K562 (cell line): ENCODE data around the gene STX18. TPM values are rescaled to one million over a fixed set of nuclear protein-coding genes. Genes with fewer than 3 reads are reported as not detected.
A peak's percentile ranks its signal among the peaks of the same experiment; 100 is the strongest.

Experiments
- ARID4B ChIP-seq: sonication (generic); formaldehyde crosslinking; IDR thresholded peaks from 2 replicates; pipeline ENCODE4 v1.8.0; 2022; ENCODE audit warnings: mild to moderate bottlenecking, missing genetic modification reagents
- BCOR ChIP-seq: fragments of 450-650 bp; IDR thresholded peaks from 2 replicates; pipeline ENCODE4 v1.6.1; 2016
- CTCF ChIP-seq, 3 experiments: IDR thresholded peaks in 2 of 3; conservative IDR thresholded peaks in 1 of 3; 2 replicates each; pipeline ENCODE4 v1.5.1; 2011 to 2012; ENCODE audit warnings: low read length in 3 of 3, mild to moderate bottlenecking in 3 of 3, control low read depth in 2 of 3, improper control_type of control experiment in 1 of 3, inconsistent platforms in 1 of 3, low read depth in 1 of 3, mixed read lengths in 1 of 3, moderate library complexity in 1 of 3; ENCODE audit not compliant: insufficient read depth in 2 of 3
- ELK3 ChIP-seq: fragments of 450-650 bp; formaldehyde crosslinking; IDR thresholded peaks from 2 replicates; pipeline ENCODE4 v1.4.0; 2020; ENCODE audit warnings: mild to moderate bottlenecking
- JUNB ChIP-seq: fragments of 450-650 bp; formaldehyde crosslinking; conservative IDR thresholded peaks from 2 replicates; pipeline ENCODE4 v1.4.0; 2020; ENCODE audit warnings: mild to moderate bottlenecking
- MEF2A ChIP-seq: IDR thresholded peaks from 2 replicates; pipeline ENCODE4 v1.6.1; 2011; ENCODE audit warnings: low read depth, mild to moderate bottlenecking, low read length, moderate library complexity; ENCODE audit not compliant: control insufficient read depth
- RAD21 ChIP-seq, 2 experiments: fragments of 250-450 bp in 1 of 2; fragments of 450-650 bp in 1 of 2; sonication (Bioruptor Pico) in 1 of 2; formaldehyde crosslinking in 1 of 2; IDR thresholded peaks in 1 of 2; conservative IDR thresholded peaks in 1 of 2; 2 replicates each; pipeline versions ENCODE4 v1.4.0 to v1.8.0; 2020 to 2022; ENCODE audit warnings: mild to moderate bottlenecking in 2 of 2, moderate library complexity in 1 of 2
- RREB1 ChIP-seq: fragments of 250-450 bp; sonication (Bioruptor Pico); IDR thresholded peaks from 2 replicates; pipeline ENCODE4 v1.4.0; 2020
- SMARCA4 ChIP-seq: fragments of 450-650 bp; IDR thresholded peaks from 2 replicates; pipeline ENCODE4 v1.6.1; 2016
- ZBTB7A ChIP-seq: IDR thresholded peaks from 2 replicates; pipeline ENCODE4 v1.6.1; 2011; ENCODE audit warnings: low read depth, mild to moderate bottlenecking, low read length, moderate library complexity, borderline replicate concordance; ENCODE audit not compliant: control insufficient read depth
- ZNF232 ChIP-seq: sonication (generic); formaldehyde crosslinking; IDR thresholded peaks from 2 replicates; pipeline ENCODE4 v1.8.0; 2022; ENCODE audit warnings: mild to moderate bottlenecking, missing genetic modification reagents
- ZNF589 ChIP-seq: fragments of 200-800 bp; sonication (Bioruptor generic); IDR thresholded peaks from 2 replicates; pipeline ENCODE4 v1.6.1; 2016; ENCODE audit warnings: low read depth, missing genetic modification characterization, missing compliant biosample characterization
- polyA plus RNA-seq, 8 experiments: library from polyadenylated mRNA; depleted of rRNA in 4 of 8; stranded (reverse) in 5 of 8; unstranded in 3 of 8; fragments of >200 nt; fragmentation: Nextera tagmentation in 2 of 8; fragmentation: Illumina TruSeq in 1 of 8; extraction: Ambion mirVana in 2 of 8; extraction: Trizol in 1 of 8; gene quantifications; 2 replicates each; pipeline versions ENCODE4 v1.2.1 to v1.2.3, GENCODE V29; 2011 to 2014; ENCODE audit warnings: inconsistent platforms in 1 of 8, missing spikeins in 1 of 8
- total RNA-seq, 7 experiments: library from RNA; depleted of rRNA in 6 of 7; stranded (reverse); fragments of >200 nt in 6 of 7; fragmentation: Illumina TruSeq in 2 of 7; extraction: Trizol in 2 of 7; gene quantifications; 2 replicates each; pipeline versions ENCODE4 v1.2.1 to v1.2.3, GENCODE V29; 2011 to 2021; ENCODE audit warnings: low replicate concordance in 1 of 7

STX18 gene
- total and polyA plus RNA-seq, 9 of the 15 experiments (the other 6 are each of a cell fraction or from before 2014, with no cell fraction given), result 6.2 to 41.7 (median 22.7) TPM

- TF ChIP-seq MEF2A, result no peak
- no peak for TF ChIP-seq ZNF589 (CRISPR knock-in tag)
- TF ChIP-seq RREB1 (CRISPR knock-in tag), result no peak
- TF ChIP-seq ZNF232 (CRISPR knock-in tag), result no peak
- peak; percentile 84 for TF ChIP-seq BCOR
- no peak for TF ChIP-seq SMARCA4
- no peak for TF ChIP-seq ARID4B
- TF ChIP-seq ELK3, result no peak
- peak; percentile 66; the same call in 1 of the 2 replicates for TF ChIP-seq ZBTB7A
- TF ChIP-seq RAD21 (CRISPR knock-in tag; conservative IDR thresholded peaks at IDR 0.05 in 1 of 2, IDR thresholded peaks at IDR 0.05 in 1 of 2), result peak; percentile 41 to 48; a peak in 2 of 4 replicates
- TF ChIP-seq JUNB (CRISPR knock-in tag), result no peak
- TF ChIP-seq CTCF (IDR thresholded peaks at IDR 0.05 in 2 of 3, conservative IDR thresholded peaks at IDR 0.05 in 1 of 3; ENCODE audit: insufficient read depth in 2 of 3, low read depth in 1 of 3, low read length in 3 of 3), result peak; percentile 36 to 78 (median 47); a peak in 4 of 6 replicates
Observed at GRCh38 chr4:4575284-4576211, 33.7 kb upstream of the STX18 start (continued).
